H9 (cell line): ENCODE measurements around the gene NRCAM. TPM values are rescaled to one million over a fixed set of nuclear protein-coding genes. Genes with fewer than 3 reads are reported as not detected.

ENCODE experiments used
- DNase-seq: peaks from one replicate; pipeline ENCODE4 v3.0.0-alpha.2; 2017
- H2AFZ ChIP-seq: one replicate; pipeline ENCODE4 v1.6.1; 2013; ENCODE audit warnings: mild to moderate bottlenecking, low read length, control low read depth, moderate library complexity
- H2AK5ac ChIP-seq: 2 replicates; pipeline ENCODE4 v1.6.1; 2013; ENCODE audit warnings: low read length, control low read depth, mixed read lengths; ENCODE audit not compliant: insufficient read length
- H2BK120ac ChIP-seq: one replicate; pipeline ENCODE4 v1.6.1; 2013; ENCODE audit warnings: low read depth, mild to moderate bottlenecking, low read length, control low read depth, inconsistent platforms; ENCODE audit not compliant: poor library complexity, severe bottlenecking
- H2BK12ac ChIP-seq: 2 replicates; pipeline ENCODE4 v1.6.1; 2013; ENCODE audit warnings: low read length, control low read depth, mixed read lengths, low read depth; ENCODE audit not compliant: insufficient read length
- H2BK15ac ChIP-seq: 2 replicates; pipeline ENCODE4 v1.6.1; 2013; ENCODE audit warnings: low read depth, low read length, control low read depth
- H2BK20ac ChIP-seq: one replicate; pipeline ENCODE4 v1.6.1; 2013; ENCODE audit warnings: low read depth, mild to moderate bottlenecking, low read length, control low read depth, inconsistent platforms; ENCODE audit not compliant: poor library complexity, severe bottlenecking
- H2BK5ac ChIP-seq: 2 replicates; pipeline ENCODE4 v1.6.1; 2013; ENCODE audit warnings: low read length, control low read depth, mixed read lengths; ENCODE audit not compliant: insufficient read length
- H3K14ac ChIP-seq: 2 replicates; pipeline ENCODE4 v1.6.1; 2013; ENCODE audit warnings: low read length, control low read depth; ENCODE audit not compliant: insufficient read depth
- H3K18ac ChIP-seq: 2 replicates; pipeline ENCODE4 v1.6.1; 2013; ENCODE audit warnings: low read depth, mild to moderate bottlenecking, mixed read lengths, low read length, control low read depth; ENCODE audit not compliant: insufficient read length
- H3K23ac ChIP-seq: 2 replicates; pipeline ENCODE4 v1.6.1; 2013; ENCODE audit warnings: low read length, control low read depth, mixed read lengths, low read depth; ENCODE audit not compliant: insufficient read length
- H3K23me2 ChIP-seq: 2 replicates; pipeline ENCODE4 v1.6.1; 2013; ENCODE audit warnings: low read depth, mild to moderate bottlenecking, mixed read lengths, low read length, control low read depth; ENCODE audit not compliant: insufficient read length, poor library complexity, severe bottlenecking
- H3K27ac ChIP-seq: 2 replicates; pipeline ENCODE4 v1.5.1; 2013; ENCODE audit warnings: low read length, control low read depth, mixed read lengths, low read depth; ENCODE audit not compliant: insufficient read length
- H3K27me3 ChIP-seq: 2 replicates; pipeline ENCODE4 v1.6.1; 2013; ENCODE audit warnings: low read length, control low read depth, inconsistent platforms; ENCODE audit not compliant: insufficient read depth
- H3K4ac ChIP-seq: 2 replicates; pipeline ENCODE4 v1.6.1; 2013; ENCODE audit warnings: low read depth, mild to moderate bottlenecking, control low read depth, inconsistent platforms, low read length, moderate library complexity
- H3K4me1 ChIP-seq: 2 replicates; pipeline ENCODE4 v1.6.1; 2013; ENCODE audit warnings: low read length, control low read depth, inconsistent platforms; ENCODE audit not compliant: insufficient read depth
- H3K4me2 ChIP-seq: 2 replicates; pipeline ENCODE4 v1.6.1; 2013; ENCODE audit warnings: low read length, control low read depth, mixed read lengths; ENCODE audit not compliant: insufficient read length, insufficient read depth
- H3K56ac ChIP-seq: 2 replicates; pipeline ENCODE4 v1.6.1; 2013; ENCODE audit warnings: low read depth, mild to moderate bottlenecking, mixed read lengths, low read length, control low read depth; ENCODE audit not compliant: insufficient read length
- H3K79me1 ChIP-seq: 2 replicates; pipeline ENCODE4 v1.6.1; 2013; ENCODE audit warnings: low read depth, mild to moderate bottlenecking, moderate library complexity, low read length, control low read depth, inconsistent platforms; ENCODE audit not compliant: insufficient read depth, poor library complexity, severe bottlenecking
- H3K79me2 ChIP-seq: 2 replicates; pipeline ENCODE4 v1.6.1; 2013; ENCODE audit warnings: low read length, control low read depth, inconsistent platforms; ENCODE audit not compliant: insufficient read depth
- H3K9ac ChIP-seq: 2 replicates; pipeline ENCODE4 v1.6.1; 2013; ENCODE audit warnings: low read length, control low read depth, mixed read lengths; ENCODE audit not compliant: insufficient read length; ENCODE audit errors: extremely low read depth
- H3K9me3 ChIP-seq: one replicate; pipeline ENCODE4 v1.6.1; 2013; ENCODE audit warnings: low read depth, low read length, inconsistent platforms; ENCODE audit not compliant: control insufficient read depth
- H3T11ph ChIP-seq: one replicate; pipeline ENCODE4 v1.6.1; 2013; ENCODE audit warnings: mild to moderate bottlenecking, low read length, control low read depth, inconsistent platforms
- H4K20me1 ChIP-seq: one replicate; pipeline ENCODE4 v1.6.1; 2013; ENCODE audit not compliant: control insufficient read depth, insufficient read length, insufficient read depth
- H4K5ac ChIP-seq: 2 replicates; pipeline ENCODE4 v1.6.1; 2013; ENCODE audit warnings: low read depth, mild to moderate bottlenecking, mixed read lengths, low read length, control low read depth; ENCODE audit not compliant: insufficient read length
- H4K8ac ChIP-seq: replicated peaks from 2 replicates; pipeline ENCODE4 v1.6.1; 2013; ENCODE audit warnings: low read length, control low read depth, mixed read lengths, low read depth; ENCODE audit not compliant: insufficient read length
- H4K91ac ChIP-seq: 2 replicates; pipeline ENCODE4 v1.6.1; 2013; ENCODE audit warnings: low read depth, mild to moderate bottlenecking, moderate library complexity, mixed read lengths, low read length, control low read depth; ENCODE audit not compliant: insufficient read length
- H3K27ac Mint-ChIP-seq, 3 experiments: 2 replicates in 2 of 3; 3 replicates in 1 of 3; pipeline ENCODE4 v1.8.0; 2020 to 2021; ENCODE audit warnings: mixed read lengths in 3 of 3, mild to moderate bottlenecking in 1 of 3, moderate library complexity in 1 of 3
- H3K27me3 Mint-ChIP-seq: 2 replicates; pipeline ENCODE4 v1.8.0; 2021; ENCODE audit warnings: low read depth, mild to moderate bottlenecking, moderate library complexity, mixed read lengths
- H3K36me3 Mint-ChIP-seq, 3 experiments: 2 replicates in 2 of 3; 3 replicates in 1 of 3; pipeline ENCODE4 v1.8.0; 2020 to 2021; ENCODE audit warnings: low read depth in 3 of 3, mixed read lengths in 3 of 3; ENCODE audit not compliant: insufficient read depth in 1 of 3
- H3K4me1 Mint-ChIP-seq, 2 experiments: 2 replicates each; pipeline ENCODE4 v1.8.0; 2020; ENCODE audit warnings: mixed read lengths in 2 of 2
- H3K4me3 Mint-ChIP-seq, 2 experiments: 2 replicates in 1 of 2; 3 replicates in 1 of 2; pipeline ENCODE4 v1.8.0; 2020 to 2021; ENCODE audit warnings: mild to moderate bottlenecking in 2 of 2, mixed read lengths in 2 of 2, moderate library complexity in 1 of 2
- H3K9me3 Mint-ChIP-seq, 2 experiments: 2 replicates in 1 of 2; 3 replicates in 1 of 2; pipeline ENCODE4 v1.8.0; 2020; ENCODE audit warnings: mild to moderate bottlenecking in 2 of 2, mixed read lengths in 2 of 2, moderate library complexity in 1 of 2
- WGBS: extraction: QIAGEN DNeasy Blood & Tissue Kit; methylation state at CpG from one replicate; pipeline ENCODE4 v1.1.7; 2013; ENCODE audit warnings: missing lambda C conversion rate, low lambda C conversion rate, mixed read lengths; ENCODE audit not compliant: insufficient read length; ENCODE audit errors: extremely low coverage; 5-methylcytosine and 5-hydroxymethylcytosine counted together
- total RNA-seq: library from RNA; stranded (reverse); gene quantifications from 2 replicates; pipeline ENCODE4 v1.2.1, GENCODE V29; 2021
- TF ChIP-seq, protein P1 (sequence below): fragments of 200-600 bp; sonication (generic); conservative IDR thresholded peaks from 3 replicates; pipeline ENCODE4 v1.8.0; 2021; ENCODE audit warnings: antibody characterized with exemption, mild to moderate bottlenecking

NRCAM gene
- total RNA-seq, 1 experiment from 2014 or later, result 2.3 TPM

DNA sequence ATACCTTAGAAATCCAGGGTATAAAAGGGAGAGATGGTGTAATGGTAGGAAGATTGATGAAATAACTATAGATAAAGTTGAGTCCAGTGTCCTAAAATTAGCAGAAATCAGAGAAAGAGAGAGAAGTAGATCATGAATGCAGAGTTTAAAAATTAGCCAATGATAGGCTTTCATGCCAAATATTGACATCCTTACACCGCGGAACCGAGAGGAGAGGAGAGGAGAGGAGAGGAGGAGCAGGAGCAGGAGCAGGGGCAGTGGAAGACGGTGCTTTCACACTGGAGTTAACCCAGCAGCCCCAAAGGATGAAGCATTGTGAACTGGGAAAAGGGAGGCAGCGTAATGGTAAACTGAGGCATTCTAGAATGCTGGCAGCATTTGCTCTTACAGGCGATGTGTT is 291.9 kb downstream of the NRCAM start:
- H4K8ac ChIP-seq, result no peak overlapping the region
- no peak overlapping the region for H3K56ac ChIP-seq
- H3K4me2 ChIP-seq, result no peak overlapping the region
- TF ChIP-seq, protein P1, sequence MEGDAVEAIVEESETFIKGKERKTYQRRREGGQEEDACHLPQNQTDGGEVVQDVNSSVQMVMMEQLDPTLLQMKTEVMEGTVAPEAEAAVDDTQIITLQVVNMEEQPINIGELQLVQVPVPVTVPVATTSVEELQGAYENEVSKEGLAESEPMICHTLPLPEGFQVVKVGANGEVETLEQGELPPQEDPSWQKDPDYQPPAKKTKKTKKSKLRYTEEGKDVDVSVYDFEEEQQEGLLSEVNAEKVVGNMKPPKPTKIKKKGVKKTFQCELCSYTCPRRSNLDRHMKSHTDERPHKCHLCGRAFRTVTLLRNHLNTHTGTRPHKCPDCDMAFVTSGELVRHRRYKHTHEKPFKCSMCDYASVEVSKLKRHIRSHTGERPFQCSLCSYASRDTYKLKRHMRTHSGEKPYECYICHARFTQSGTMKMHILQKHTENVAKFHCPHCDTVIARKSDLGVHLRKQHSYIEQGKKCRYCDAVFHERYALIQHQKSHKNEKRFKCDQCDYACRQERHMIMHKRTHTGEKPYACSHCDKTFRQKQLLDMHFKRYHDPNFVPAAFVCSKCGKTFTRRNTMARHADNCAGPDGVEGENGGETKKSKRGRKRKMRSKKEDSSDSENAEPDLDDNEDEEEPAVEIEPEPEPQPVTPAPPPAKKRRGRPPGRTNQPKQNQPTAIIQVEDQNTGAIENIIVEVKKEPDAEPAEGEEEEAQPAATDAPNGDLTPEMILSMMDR, result no peak
- no peak overlapping the region for H3K14ac ChIP-seq
- H3K18ac ChIP-seq, result no peak overlapping the region
- no peak overlapping the region for H3T11ph ChIP-seq
- H3K9ac ChIP-seq, result no peak overlapping the region
- H3K9me3 ChIP-seq, result no peaks in the 10 kb centered on the region
- Mint-ChIP-seq H3K27me3 (no peaks in the 10 kb centered on the region), H3K4me1 (peaks cover 7% of the 10 kb centered on the region in 2 experiments), H3K9me3 (no peaks in the 10 kb centered on the region), H3K36me3 (no peaks in the 10 kb centered on the region; a peak in 1 of 7 replicates), H3K27ac (peak overlapping the region in 1 of 3 experiments; percentile 53; a peak in 1 of 7 replicates), H3K4me3 (no peak overlapping the region)
- H3K79me1 ChIP-seq, result no peaks in the 10 kb centered on the region
- H3K23me2 ChIP-seq, result no peaks in the 10 kb centered on the region
- H2AK5ac ChIP-seq, result no peak overlapping the region
- H3K27me3 ChIP-seq, result no peaks in the 10 kb centered on the region
- no peaks in the 10 kb centered on the region for H3K79me2 ChIP-seq
- H3K27ac ChIP-seq, result no peak overlapping the region
- H4K91ac ChIP-seq, result no peak overlapping the region
- H2BK15ac ChIP-seq, result no peak overlapping the region
- no peak overlapping the region for H2BK5ac ChIP-seq
- H2BK120ac ChIP-seq, result no peak overlapping the region
- H4K20me1 ChIP-seq, result no peaks in the 10 kb centered on the region
- no peak for DNase-seq
- no peak overlapping the region for H2BK20ac ChIP-seq
- H3K23ac ChIP-seq, result no peak overlapping the region
- H3K4me1 ChIP-seq, result no peaks in the 10 kb centered on the region
- no peak overlapping the region for H2BK12ac ChIP-seq
- H2AFZ ChIP-seq, result no peak overlapping the region
- no peak overlapping the region for H4K5ac ChIP-seq
- no CpG with 5 or more reads among the region's 6 CpGs for WGBS
- H3K4ac ChIP-seq, result no peak overlapping the region
